SK-N-SH treated with all-trans-retinoic acid at 6 μM for 48 hours (cell line): ENCODE data around the gene ADGRV1.

Experiments
- ATAC-seq: fragments of 200-7000 bp; cut with Tn5 transposase; 3 replicates; pipeline ENCODE4 v1.9.1; 2020; ENCODE audit warnings: mild to moderate bottlenecking, moderate library complexity
- ARNTL ChIP-seq: fragments of 450-650 bp; formaldehyde crosslinking; IDR thresholded peaks from 2 replicates; pipeline ENCODE4 v1.5.0; 2020; ENCODE audit warnings: low read depth, mild to moderate bottlenecking, moderate library complexity, borderline replicate concordance
- BACH2 ChIP-seq: fragments of 250-450 bp; sonication (Bioruptor Pico); IDR thresholded peaks from 2 replicates; pipeline ENCODE4 v1.9.0; 2021; ENCODE audit warnings: mild to moderate bottlenecking, borderline replicate concordance
- CREB5 ChIP-seq: fragments of 250-450 bp; sonication (Bioruptor Pico); IDR thresholded peaks from 2 replicates; pipeline ENCODE4 v1.5.1; 2020; ENCODE audit warnings: low read depth, mild to moderate bottlenecking, moderate library complexity
- CSDC2 ChIP-seq: fragments of 250-450 bp; sonication (Bioruptor Pico); IDR thresholded peaks from 2 replicates; pipeline ENCODE4 v1.5.0; 2020; ENCODE audit warnings: mild to moderate bottlenecking, moderate library complexity
- CSRNP3 ChIP-seq: fragments of 250-450 bp; sonication (Bioruptor Pico); IDR thresholded peaks from 2 replicates; pipeline ENCODE4 v1.5.1; 2021; ENCODE audit warnings: mild to moderate bottlenecking, moderate library complexity
- ESRRG ChIP-seq: fragments of 250-450 bp; sonication (Bioruptor Pico); IDR thresholded peaks from 2 replicates; pipeline ENCODE4 v1.6.1; 2021; ENCODE audit warnings: mild to moderate bottlenecking
- GLIS3 ChIP-seq: fragments of 250-450 bp; sonication (Bioruptor Pico); IDR thresholded peaks from 2 replicates; pipeline ENCODE4 v1.5.0; 2020; ENCODE audit warnings: mild to moderate bottlenecking, moderate library complexity
- ISL1 ChIP-seq: fragments of 250-450 bp; sonication (Bioruptor Pico); IDR thresholded peaks from 2 replicates; pipeline ENCODE4 v2.1.2; 2022; ENCODE audit warnings: mild to moderate bottlenecking, moderate library complexity
- OSR1 ChIP-seq: fragments of 250-450 bp; sonication (Bioruptor Pico); IDR thresholded peaks from 2 replicates; pipeline ENCODE4 v1.8.0; 2022; ENCODE audit warnings: moderate library complexity, mild to moderate bottlenecking, inconsistent platforms
- PATZ1 ChIP-seq: fragments of 250-450 bp; sonication (Bioruptor Pico); IDR thresholded peaks from 2 replicates; pipeline ENCODE4 v1.8.0; 2020; ENCODE audit warnings: mild to moderate bottlenecking, moderate library complexity, borderline replicate concordance
- POU6F1 ChIP-seq: fragments of 250-450 bp; sonication (Bioruptor Pico); IDR thresholded peaks from 2 replicates; pipeline ENCODE4 v1.8.0; 2021; ENCODE audit warnings: low read depth, mild to moderate bottlenecking, moderate library complexity, borderline replicate concordance
- PPARA ChIP-seq: fragments of 250-450 bp; sonication (Bioruptor Pico); IDR thresholded peaks from 2 replicates; pipeline ENCODE4 v1.5.0; 2020; ENCODE audit warnings: mild to moderate bottlenecking, borderline replicate concordance
- SNAI2 ChIP-seq: fragments of 250-450 bp; sonication (Bioruptor Pico); IDR thresholded peaks from 2 replicates; pipeline ENCODE4 v1.5.0; 2020; ENCODE audit warnings: mild to moderate bottlenecking, moderate library complexity
- TCF4 ChIP-seq: fragments of 250-450 bp; sonication (Bioruptor Pico); IDR thresholded peaks from 2 replicates; pipeline ENCODE4 v1.8.0; 2021; ENCODE audit warnings: mild to moderate bottlenecking, moderate library complexity, borderline replicate concordance
- TOX ChIP-seq: fragments of 250-450 bp; sonication (Bioruptor Pico); IDR thresholded peaks from 2 replicates; pipeline ENCODE4 v1.8.0; 2021; ENCODE audit warnings: mild to moderate bottlenecking, moderate library complexity, borderline replicate concordance
- TSHZ2 ChIP-seq: fragments of 250-450 bp; sonication (Bioruptor Pico); IDR thresholded peaks from 2 replicates; pipeline ENCODE4 v1.5.0; 2020; ENCODE audit warnings: mild to moderate bottlenecking, moderate library complexity
- ZC3H10 ChIP-seq: fragments of 250-450 bp; sonication (Bioruptor Pico); IDR thresholded peaks from 2 replicates; pipeline ENCODE4 v1.5.1; 2021; ENCODE audit warnings: mild to moderate bottlenecking, moderate library complexity
- ZFP3 ChIP-seq: fragments of 250-450 bp; sonication (Bioruptor Pico); IDR thresholded peaks from 2 replicates; pipeline ENCODE4 v1.5.0; 2020; ENCODE audit warnings: mild to moderate bottlenecking, moderate library complexity
- ZFP30 ChIP-seq: fragments of 450-650 bp; formaldehyde crosslinking; IDR thresholded peaks from 2 replicates; pipeline ENCODE4 v1.5.0; 2022; ENCODE audit warnings: mild to moderate bottlenecking, moderate library complexity
- ZNF565 ChIP-seq: fragments of 450-650 bp; formaldehyde crosslinking; conservative IDR thresholded peaks from 2 replicates; pipeline ENCODE4 v1.5.0; 2020; ENCODE audit warnings: low read depth, mild to moderate bottlenecking, moderate library complexity
- ZNF8 ChIP-seq: fragments of 450-650 bp; formaldehyde crosslinking; IDR thresholded peaks from 2 replicates; pipeline ENCODE4 v1.5.0; 2020; ENCODE audit warnings: mild to moderate bottlenecking, moderate library complexity

Gene ADGRV1

GRCh38 chr5:91177639-91178038 lies 619.0 kb downstream of the ADGRV1 start:
- no peak for TF ChIP-seq CSRNP3 (CRISPR knock-in tag)
- no peak for TF ChIP-seq ZFP30 (CRISPR knock-in tag)
- ATAC-seq, result no peak

GRCh38 chr5:91178461-91178860 lies 619.9 kb downstream of the ADGRV1 start:
- ATAC-seq, result no peak
- TF ChIP-seq ZFP30 (CRISPR knock-in tag) (no peak), ZFP3 (no peak), CREB5 (CRISPR knock-in tag) (no peak), TOX (CRISPR knock-in tag) (no peak), OSR1 (no peak), ISL1 (CRISPR knock-in tag) (no peak), POU6F1 (CRISPR knock-in tag) (no peak), CSDC2 (CRISPR knock-in tag) (no peak), GLIS3 (CRISPR knock-in tag) (no peak), TSHZ2 (CRISPR knock-in tag) (no peak), CSRNP3 (CRISPR knock-in tag) (no peak), ZNF565 (no peak), ZNF8 (no peak), PATZ1 (CRISPR knock-in tag) (no peak), ESRRG (no peak), ARNTL (no peak), ZC3H10 (no peak), SNAI2 (CRISPR knock-in tag) (no peak), BACH2 (CRISPR knock-in tag) (no peak), PPARA (CRISPR knock-in tag) (no peak)

GRCh38 chr5:91179018-91179417 lies 620.4 kb downstream of the ADGRV1 start:
- no peak for ATAC-seq
- no peak for TF ChIP-seq PATZ1 (CRISPR knock-in tag)
- no peak for TF ChIP-seq ESRRG
- no peak for TF ChIP-seq SNAI2 (CRISPR knock-in tag)
- TF ChIP-seq CSDC2 (CRISPR knock-in tag), result no peak
- no peak for TF ChIP-seq ZFP3
- TF ChIP-seq ISL1 (CRISPR knock-in tag), result no peak
- no peak for TF ChIP-seq TCF4 (CRISPR knock-in tag)
- no peak for TF ChIP-seq OSR1
- no peak for TF ChIP-seq CREB5 (CRISPR knock-in tag)
- no peak for TF ChIP-seq ZNF565
- no peak for TF ChIP-seq TSHZ2 (CRISPR knock-in tag)
